Left renal cortex interstitium (tissue), 4 donors: ENCODE data around the gene ZNF385A. TPM values are rescaled to one million over a fixed set of nuclear protein-coding genes. Genes with fewer than 3 reads are reported as not detected.
A peak's percentile ranks its signal among the peaks of the same experiment; 100 is the strongest.

Source experiments
- DNase-seq, 4 donors: peaks; one replicate each; pipeline ENCODE4 v3.0.0-alpha.2; 2013; ENCODE audit warnings: low read depth in 4 of 4, low spot score in 2 of 4, missing footprints in 1 of 4
- polyA plus RNA-seq, 4 donors: library from polyadenylated mRNA; unstranded; fragments of 120-200 nt; gene quantifications; one replicate each; pipeline ENCODE4 v1.2.1, GENCODE V29; 2013; ENCODE audit not compliant: insufficient read length in 4 of 4

The ZNF385A gene
- polyA plus RNA-seq, 4 donors, result 8.6 to 16.2 (median 13.3) TPM

- no peak for DNase-seq
These were observed 7.5 kb downstream of the ZNF385A start for GRCh38 chr12:54377007-54377406.

DNA sequence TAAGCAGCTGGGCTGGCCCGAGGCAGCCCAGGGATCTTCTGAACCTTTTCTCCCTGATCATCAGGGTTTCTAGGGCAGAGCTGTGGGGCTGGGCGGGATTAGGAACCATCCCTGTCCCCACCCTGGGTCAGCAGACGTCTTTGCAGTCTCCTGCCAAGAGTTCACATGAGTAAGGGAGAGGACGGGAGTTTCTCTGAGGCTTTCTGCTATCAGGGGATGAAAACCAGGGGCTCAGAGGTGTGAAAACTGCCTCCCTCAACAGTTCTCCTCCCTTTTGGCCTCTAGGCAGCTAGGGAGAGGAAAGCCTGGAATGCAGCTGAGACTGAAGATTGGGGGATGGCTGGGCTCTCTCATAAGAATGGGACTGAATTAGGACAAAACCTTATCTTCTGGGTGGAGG lies 7.9 kb downstream of the ZNF385A start:
- DNase-seq, result no peak

DNA sequence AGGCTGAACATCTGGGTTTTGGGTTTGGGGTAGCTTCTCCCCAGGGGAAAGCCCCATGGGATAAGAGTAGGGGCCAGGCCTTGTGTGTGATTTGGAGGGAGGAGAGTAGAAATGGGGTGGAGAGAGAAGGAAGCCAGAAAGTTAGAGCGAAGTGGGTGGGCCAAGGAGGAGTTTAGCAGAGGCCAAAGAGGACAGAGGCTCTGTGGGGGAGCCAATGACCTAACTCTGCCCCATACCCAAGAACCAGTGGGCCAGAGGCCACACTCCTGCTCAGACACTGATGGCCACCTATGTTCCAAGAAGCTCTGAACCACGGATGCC lies 9.3 kb downstream of the ZNF385A start:
- DNase-seq, result no peak

DNA sequence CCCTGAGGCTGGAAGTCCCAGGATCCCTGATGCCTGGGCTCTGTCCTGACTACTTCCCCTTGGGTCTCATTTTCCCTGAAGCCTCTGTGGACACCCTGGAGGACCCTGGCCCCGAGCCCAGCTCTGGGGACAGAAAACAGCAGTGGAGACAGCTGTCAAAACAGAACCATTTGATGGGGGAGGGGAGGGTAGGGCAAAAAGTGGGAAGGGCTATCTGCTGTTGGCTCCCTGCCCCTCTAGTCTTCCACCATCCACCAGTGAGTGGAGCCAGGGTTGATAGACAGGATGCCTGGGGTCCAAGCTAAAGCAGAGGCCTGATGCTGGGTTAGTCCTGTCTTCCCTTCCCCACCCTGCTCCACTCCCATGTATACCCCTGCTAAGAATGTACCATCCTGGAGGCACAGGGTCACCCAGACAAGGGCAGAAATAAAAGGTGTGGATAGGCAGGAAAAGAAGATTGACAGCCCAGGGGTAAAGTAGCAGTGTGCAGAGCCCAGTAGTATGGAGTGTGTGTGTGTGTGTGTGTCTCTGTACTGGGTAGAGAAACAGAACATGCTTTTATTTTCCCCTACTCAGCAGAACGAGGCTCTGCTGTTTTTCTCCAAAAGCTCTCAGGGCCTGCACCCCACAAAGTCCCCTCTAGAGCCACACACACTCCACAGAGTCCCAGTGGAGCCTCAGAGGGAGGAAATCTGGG lies 9.8 kb downstream of the ZNF385A start:
- DNase-seq, result no peak

DNA sequence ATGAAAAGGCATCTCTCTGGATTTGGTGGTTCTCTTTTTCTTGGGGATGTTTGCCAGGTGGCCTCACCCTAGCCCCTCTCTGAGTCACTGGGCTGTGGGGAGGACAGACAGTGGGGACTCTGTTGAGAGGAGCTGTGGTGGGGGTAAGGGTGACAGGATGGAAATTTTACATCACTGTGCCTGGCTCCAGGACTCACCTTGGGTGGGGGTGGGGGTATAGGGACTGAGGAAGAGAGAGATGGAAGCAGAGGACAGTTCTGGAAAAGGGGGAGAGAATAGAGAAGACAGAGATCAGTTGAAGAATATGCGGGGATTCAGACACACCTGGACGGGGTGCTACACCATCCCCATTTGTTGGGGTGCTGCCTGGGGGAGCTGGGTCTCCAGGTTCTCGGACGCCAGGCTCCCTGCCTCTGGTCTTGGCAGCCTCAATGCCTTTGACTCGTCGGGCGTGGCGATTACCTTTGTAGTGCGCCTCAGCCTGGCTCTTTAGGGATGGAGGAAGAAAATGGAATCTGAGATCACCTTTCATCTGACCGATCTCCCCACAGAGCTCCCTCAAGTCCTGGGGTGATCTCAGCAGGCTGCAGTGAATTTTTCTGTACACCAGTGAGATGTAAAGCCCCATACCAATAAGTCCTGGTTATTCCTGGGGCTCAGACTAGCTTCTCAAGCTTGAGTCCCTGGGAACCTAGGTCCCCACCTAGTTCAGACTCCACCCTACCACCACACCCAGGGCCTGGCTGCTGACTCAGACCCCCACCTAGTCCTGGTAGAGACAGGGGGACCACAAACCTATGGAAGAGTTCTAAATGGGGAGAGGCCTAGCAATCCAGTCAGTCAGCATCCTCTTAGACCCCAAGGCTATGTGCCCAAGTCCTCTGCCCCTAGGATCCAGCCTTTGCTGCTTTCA lies 10.6 kb downstream of the ZNF385A start:
- DNase-seq, result no peak

- no peak for DNase-seq
These were observed 12.3 kb downstream of the ZNF385A start for GRCh38 chr12:54372113-54372806.

GRCh38 chr12:54371328-54372112 lies 13.0 kb downstream of the ZNF385A start:
- DNase-seq, result no peak

DNA sequence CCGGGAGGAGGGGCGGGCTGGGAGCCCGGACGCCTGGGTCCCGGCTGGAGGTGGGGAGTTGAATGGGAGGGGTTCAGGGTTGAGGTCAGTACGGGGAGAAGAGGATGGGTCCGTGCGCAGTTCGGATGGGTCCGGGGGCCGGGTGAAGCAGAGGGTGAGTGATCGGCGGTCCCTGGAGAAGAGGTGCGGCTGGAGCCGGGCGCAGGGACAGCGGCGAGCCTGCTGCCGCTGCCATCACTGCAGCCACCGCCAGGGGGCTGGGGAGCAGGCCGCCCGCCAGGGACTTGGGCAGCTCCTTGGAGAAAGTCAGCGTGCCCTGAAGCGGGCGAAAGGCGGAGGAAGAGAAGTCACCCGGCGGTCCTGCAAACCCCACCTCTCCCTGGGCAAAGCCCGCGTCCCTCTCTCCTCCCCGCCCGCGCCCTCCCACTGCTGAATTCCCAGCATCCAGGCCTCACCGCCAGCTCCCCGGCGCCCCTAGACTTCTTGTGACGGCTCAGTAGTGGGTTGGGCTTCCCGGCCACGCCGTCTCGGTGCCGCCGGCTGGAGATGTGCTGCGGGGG lies 14.3 kb downstream of the ZNF385A start:
- DNase-seq, result no peak

- no peak for DNase-seq
These were observed 14.9 kb downstream of the ZNF385A start for GRCh38 chr12:54369597-54370131.

DNA sequence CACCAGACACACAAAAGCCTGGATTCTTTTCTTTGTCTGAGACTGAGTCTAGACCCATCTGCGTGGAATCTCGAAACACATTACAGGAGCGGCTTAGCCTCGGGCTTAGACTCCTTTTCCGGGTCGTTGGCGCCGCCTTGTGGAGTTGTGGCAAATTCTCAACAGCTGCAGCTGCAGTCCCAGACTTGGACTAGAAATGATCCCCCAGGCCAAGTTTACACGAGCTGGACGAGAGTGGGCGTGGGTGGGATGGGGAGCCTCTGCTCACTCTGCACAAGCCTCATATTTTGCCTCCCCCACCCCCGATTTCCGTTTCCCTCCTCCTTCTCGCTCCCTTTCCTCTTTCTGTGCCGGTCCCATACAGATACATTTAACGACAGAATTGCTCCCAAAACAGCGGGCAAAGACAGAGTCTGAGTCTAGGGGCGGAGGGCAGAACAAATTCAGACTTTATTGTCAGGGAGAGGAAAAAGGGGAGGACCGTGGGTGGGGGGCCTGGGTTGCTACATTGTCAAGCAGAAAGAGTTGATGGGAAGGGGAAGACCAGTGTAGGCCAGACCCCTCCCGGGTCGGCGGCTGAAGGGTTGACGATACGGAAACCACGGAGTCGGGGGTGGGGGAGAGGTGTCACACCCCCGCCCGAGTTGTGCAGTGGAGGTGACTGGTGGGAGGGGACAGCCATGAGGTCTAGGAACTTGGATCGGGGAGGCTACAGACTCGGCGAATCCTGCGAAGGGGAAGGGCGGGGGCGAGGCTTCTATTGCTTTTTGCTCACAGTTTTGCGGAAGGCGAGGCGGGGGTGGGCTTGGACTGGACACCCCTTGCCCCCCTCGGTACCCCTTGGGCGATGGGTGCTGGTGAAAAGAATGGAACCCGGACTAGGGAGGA lies 15.6 kb downstream of the ZNF385A start:
- DNase-seq, result peak in 3 of 4 donors; percentile 83 to 93 (median 88)

DNA sequence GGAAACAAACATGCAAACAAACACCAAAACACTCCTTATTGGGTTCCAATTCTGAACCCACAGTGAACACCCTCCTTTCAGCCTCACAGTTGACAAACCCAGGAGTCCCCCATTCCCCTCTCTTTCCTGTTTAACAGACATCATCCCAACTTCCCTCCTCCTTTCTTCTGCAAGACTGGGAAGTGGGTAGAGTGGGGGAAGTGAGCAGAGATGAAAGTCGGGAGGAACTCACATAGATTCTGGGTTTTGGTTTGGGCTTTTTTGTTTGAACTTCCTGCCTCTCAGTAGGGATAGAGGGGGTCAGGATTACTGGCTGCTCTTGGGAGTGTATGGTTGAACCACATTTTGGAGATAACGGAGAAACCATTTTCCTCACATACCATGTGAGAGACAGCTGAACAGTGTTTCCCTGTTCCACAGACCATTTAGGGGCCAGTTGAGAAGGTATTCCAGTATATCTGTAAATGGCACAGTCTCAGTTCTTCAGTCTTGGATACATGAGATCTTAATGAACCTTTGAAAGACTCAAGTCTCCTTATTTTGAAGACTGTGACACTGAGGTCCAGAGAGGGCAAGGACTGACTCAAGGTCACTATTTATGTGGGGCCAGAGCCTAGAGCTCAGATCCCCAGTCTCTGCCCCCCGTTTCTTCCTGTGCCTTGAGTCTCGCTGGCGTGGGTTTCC lies 16.4 kb downstream of the ZNF385A start:
- DNase-seq, result no peak

DNA sequence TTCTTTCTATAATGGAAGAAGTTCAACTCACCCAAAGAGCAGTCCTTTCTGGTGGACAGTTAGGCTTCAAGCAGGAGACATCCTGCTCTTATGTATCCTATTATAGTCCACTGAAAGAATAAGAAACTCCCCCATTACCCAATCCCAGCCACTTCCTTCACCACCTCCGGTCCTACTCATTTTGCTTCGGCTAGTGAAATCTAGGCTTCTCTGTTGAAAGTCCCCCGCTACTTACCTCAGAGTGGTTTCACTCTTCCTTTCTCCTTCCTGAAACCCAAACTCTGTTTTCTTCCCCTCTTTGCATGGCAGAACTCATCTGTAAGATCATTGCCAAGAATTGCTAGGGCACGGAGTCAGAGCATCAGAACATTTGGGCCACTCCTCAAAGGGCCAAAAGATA lies 20.1 kb downstream of the ZNF385A start, which contains the start of gene GPR84:
Gene GPR84, minus strand, starts transcription at position 74 of the 400 bp plus-strand sequence. CDS start 635 bp downstream, outside the sequence.
- no peak for DNase-seq

DNA sequence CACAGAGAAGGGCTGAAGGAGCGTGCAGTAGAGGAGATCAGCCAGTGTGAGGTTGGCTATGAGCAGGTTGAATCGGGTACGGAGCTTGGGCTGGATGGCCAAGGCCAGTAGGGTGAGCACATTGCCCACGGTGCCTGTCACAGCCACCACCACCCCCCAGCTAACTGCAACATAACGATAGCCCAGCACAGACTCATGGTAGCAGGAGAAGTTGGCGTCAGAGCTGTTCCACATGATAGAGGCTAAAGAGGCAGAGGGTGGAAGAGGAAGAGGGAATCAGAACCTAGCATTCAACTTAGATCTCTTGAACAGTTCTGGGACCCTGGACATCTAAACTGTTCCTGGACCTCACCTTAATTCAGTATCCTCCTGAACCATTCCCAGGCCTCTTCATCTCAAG lies 20.9 kb downstream of the ZNF385A start:
- DNase-seq, result no peak

DNA sequence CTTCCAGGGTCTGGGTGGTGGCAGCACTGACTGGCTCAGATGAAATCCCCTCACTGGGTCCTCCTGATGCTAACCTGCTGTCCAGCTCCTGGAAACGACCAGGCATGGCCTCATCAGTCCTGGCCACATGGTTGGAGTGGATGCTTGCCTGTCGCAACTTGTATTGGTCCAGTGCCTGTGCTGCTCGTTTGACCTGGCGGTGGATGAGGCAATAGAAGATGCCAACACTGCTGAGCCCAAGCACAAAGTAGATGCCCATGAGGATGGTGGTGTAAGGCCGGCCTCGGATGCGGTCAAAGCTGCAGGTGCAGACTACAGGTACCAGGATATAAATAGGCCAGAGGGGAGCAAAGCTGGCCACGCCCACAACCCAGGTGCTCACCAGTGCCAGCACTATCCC lies 21.5 kb downstream of the ZNF385A start:
- no peak for DNase-seq

GRCh38 chr12:54360717-54361456 lies 23.6 kb downstream of the ZNF385A start:
- peak in 1 of 4 donors; percentile 90 for DNase-seq

- no peak for DNase-seq
These were observed 24.7 kb downstream of the ZNF385A start for GRCh38 chr12:54359762-54360351.
